Stomach (tissue), 4 donors: ENCODE data around the gene TXLNB.
A peak's percentile ranks its signal among the peaks of the same experiment; 100 is the strongest.

Experiments
- CTCF ChIP-seq, 7 experiments: fragments of 450-650 bp in 4 of 7; fragments of 200-600 bp in 3 of 7; sonication (generic) in 3 of 7; IDR thresholded peaks; one replicate each; pipeline ENCODE4 v1.5.1; 2016 to 2019; ENCODE audit warnings: antibody characterized with exemption in 7 of 7, control low read depth in 2 of 7, mild to moderate bottlenecking in 1 of 7
- EP300 ChIP-seq: sonication (generic); formaldehyde crosslinking; IDR thresholded peaks from one replicate; pipeline ENCODE4 v1.6.1; 2017; ENCODE audit warnings: antibody characterized with exemption
- POLR2A ChIP-seq, 4 donors: fragments of 450-650 bp; IDR thresholded peaks; one replicate each; pipeline ENCODE4 v1.6.1; 2016; ENCODE audit warnings: antibody characterized with exemption in 4 of 4, control low read depth in 2 of 4, mild to moderate bottlenecking in 1 of 4, moderate library complexity in 1 of 4
- POLR2AphosphoS5 ChIP-seq, 3 donors: sonication (generic); formaldehyde crosslinking; IDR thresholded peaks; one replicate each; pipeline ENCODE4 v1.6.1; 2016; ENCODE audit warnings: antibody characterized with exemption in 3 of 3

DNA sequence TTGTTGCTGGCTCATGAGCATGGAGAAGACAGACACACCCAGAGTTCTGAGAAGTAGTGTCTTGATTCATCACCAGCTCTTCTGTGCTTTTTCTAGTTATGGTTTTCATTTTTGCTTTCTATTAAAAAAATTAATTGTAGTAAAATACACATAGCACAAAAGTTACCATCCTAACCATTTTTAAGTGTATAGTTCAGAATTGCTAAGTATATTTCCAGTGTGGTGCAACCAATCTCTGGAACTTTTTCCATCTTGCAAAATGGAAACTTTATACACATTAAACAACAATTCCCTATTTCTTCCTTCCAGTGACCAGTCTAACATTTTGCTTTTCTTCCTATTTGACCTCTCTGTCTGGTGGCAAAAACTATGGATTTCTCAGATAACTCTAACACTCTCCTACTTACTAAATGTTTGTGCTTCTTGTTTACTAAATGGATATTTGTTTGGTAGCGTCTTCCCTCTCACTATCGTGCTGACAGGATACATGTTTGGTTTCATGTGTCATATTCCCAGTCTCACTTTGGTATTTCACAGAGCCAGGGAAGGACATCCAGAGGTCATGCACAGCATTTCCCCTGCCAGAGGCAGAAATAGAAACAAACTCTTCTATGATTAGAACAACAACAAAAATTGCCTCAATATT, 40.6 kb downstream of the TXLNB start:
- TF ChIP-seq POLR2AphosphoS5 (IDR thresholded peaks at IDR 0.05) (peak in 1 of 3 donors; percentile 54), CTCF (IDR thresholded peaks at IDR 0.05) (no peak), POLR2A (IDR thresholded peaks at IDR 0.05) (no peak), EP300 (no peak)
